Thyroid gland (tissue), 4 donors: ENCODE results near the gene ANXA10. TPM values are rescaled to one million over a fixed set of nuclear protein-coding genes. Genes with fewer than 3 reads are reported as not detected.
"Not testable (repeated sequence)": the region's sequence is repeated elsewhere in the genome, so short reads cannot be mapped to it uniquely, and the experiment has no call there.

Experiments
- DNase-seq, 2 donors: peaks; one replicate each; pipeline ENCODE4 v3.0.0-alpha.2; 2019
- H3K27ac ChIP-seq, 3 donors: fragments of 200-600 bp; sonication (generic); 1 replicate in 2 of 3; 2 replicates in 1 of 3; pipeline ENCODE4 v1.5.1; 2016 to 2019; ENCODE audit warnings: mild to moderate bottlenecking in 1 of 3, moderate library complexity in 1 of 3
- H3K27me3 ChIP-seq: fragments of 200-600 bp; sonication (generic); one replicate; pipeline ENCODE4 v1.5.1; 2019
- H3K36me3 ChIP-seq, 2 donors: fragments of 200-600 bp; sonication (generic); one replicate each; pipeline ENCODE4 v1.5.1; 2016 to 2019
- H3K4me1 ChIP-seq, 2 donors: fragments of 200-600 bp; sonication (generic); one replicate each; pipeline ENCODE4 v1.5.1; 2017 to 2019
- H3K4me3 ChIP-seq, 3 donors: fragments of 200-600 bp; sonication (generic); replicated peaks in 1 of 3; 1 replicate in 2 of 3; 2 replicates in 1 of 3; pipeline ENCODE4 v1.5.1; 2016; ENCODE audit warnings: mild to moderate bottlenecking in 1 of 3
- H3K9me3 ChIP-seq: fragments of 200-600 bp; sonication (generic); one replicate; pipeline ENCODE4 v1.5.1; 2017
- CTCF ChIP-seq, 6 experiments: fragments of 200-600 bp in 3 of 6; fragments of 450-650 bp in 3 of 6; sonication (generic) in 3 of 6; IDR thresholded peaks; one replicate each; pipeline ENCODE4 v1.5.1; 2016 to 2019; ENCODE audit warnings: antibody characterized with exemption in 6 of 6, mild to moderate bottlenecking in 2 of 6, inconsistent platforms in 1 of 6, moderate library complexity in 1 of 6
- POLR2A ChIP-seq, 2 donors: fragments of 450-650 bp; IDR thresholded peaks; one replicate each; pipeline ENCODE4 v1.6.1; 2017; ENCODE audit warnings: antibody characterized with exemption in 2 of 2, mild to moderate bottlenecking in 2 of 2, moderate library complexity in 1 of 2
- WGBS, 2 donors: methylation state at CpG; one replicate each; pipeline ENCODE4 v1.1.5; 2017; 5-methylcytosine and 5-hydroxymethylcytosine counted together
- intact Hi-C: fragments of 100-400 bp; cut with DNase I; formaldehyde crosslinking; loops from one replicate; pipeline ENCODE4 v1.15.1; 2023
- total RNA-seq, 4 donors: library from RNA; depleted of rRNA; stranded (reverse); fragments of >200 nt; gene quantifications; one replicate each; pipeline ENCODE4 v1.2.3, GENCODE V29; 2016

Gene ANXA10
- total RNA-seq, 4 donors from 2014 or later: not detected

- Histone ChIP-seq H3K27ac (no peak overlapping the region), H3K4me3 (no peak overlapping the region), H3K27me3 (no peaks in the 10 kb centered on the region), H3K36me3 (no peaks in the 10 kb centered on the region), H3K9me3 (no peaks in the 10 kb centered on the region), H3K4me1 (no peaks in the 10 kb centered on the region)
- no peak for TF ChIP-seq POLR2A (IDR thresholded peaks at IDR 0.05)
- TF ChIP-seq CTCF (IDR thresholded peaks at IDR 0.05): no peak
- intact Hi-C loops: no loop called here
- DNase-seq: no peak
- WGBS, 2 donors: 90 to 98% methylated on average over 2 to 4 of the region's 4 CpGs
Measured at GRCh38 chr4:168203233-168203911, 111.0 kb downstream of the ANXA10 start.

- TF ChIP-seq POLR2A (IDR thresholded peaks at IDR 0.05) (no peak), CTCF (IDR thresholded peaks at IDR 0.05) (no peak)
- no peaks in the 10 kb centered on the region for H3K27me3 ChIP-seq
- H3K27ac ChIP-seq: no peak overlapping the region
- H3K36me3 ChIP-seq: no peaks in the 10 kb centered on the region
- no peaks in the 10 kb centered on the region for H3K9me3 ChIP-seq
- intact Hi-C loops: no loop called here
- no peak for DNase-seq
- H3K4me1 ChIP-seq: no peaks in the 10 kb centered on the region
- no peak overlapping the region for H3K4me3 ChIP-seq
- 86 to 90% methylated on average over 3 of the region's 3 CpGs for WGBS, 2 donors
Measured at GRCh38 chr4:168208957-168209614, 116.7 kb downstream of the ANXA10 start.

GRCh38 chr4:168212656-168213055, 120.3 kb downstream of the ANXA10 start:
- no peak for DNase-seq
- Histone ChIP-seq H3K36me3 (peaks cover 1 to 5% of the 10 kb centered on the region in 2 donors), H3K27ac (no peak overlapping the region), H3K27me3 (no peaks in the 10 kb centered on the region), H3K9me3 (no peaks in the 10 kb centered on the region), H3K4me3 (no peak overlapping the region), H3K4me1 (no peaks in the 10 kb centered on the region)
- 92 to 93% methylated on average over 3 of the region's 3 CpGs for WGBS, 2 donors
- intact Hi-C loops: no loop called here
- TF ChIP-seq POLR2A (IDR thresholded peaks at IDR 0.05) (no peak), CTCF (IDR thresholded peaks at IDR 0.05) (no peak)

- H3K27me3 ChIP-seq, H3K4me1 ChIP-seq, H3K36me3 ChIP-seq, H3K27ac ChIP-seq, intact Hi-C loops, H3K9me3 ChIP-seq, H3K4me3 ChIP-seq, DNase-seq: not testable (repeated sequence)
Measured at GRCh38 chr4:168213511-168213910, 121.2 kb downstream of the ANXA10 start.

GRCh38 chr4:168218645-168219044, 126.3 kb downstream of the ANXA10 start:
- H3K36me3 ChIP-seq: peaks cover 5 to 6% of the 10 kb centered on the region in 2 donors
- 97 to 100% methylated on average over 1 of the region's 1 CpG for WGBS, 2 donors
- intact Hi-C loops: no loop called here

More at GRCh38 chr4:168218645-168219044, 126.3 kb downstream of the ANXA10 start:
- H3K27me3 ChIP-seq: no peaks in the 10 kb centered on the region
- no peaks in the 10 kb centered on the region for H3K9me3 ChIP-seq
- H3K4me1 ChIP-seq: no peaks in the 10 kb centered on the region
- TF ChIP-seq POLR2A (IDR thresholded peaks at IDR 0.05) (no peak), CTCF (IDR thresholded peaks at IDR 0.05) (no peak)
- H3K4me3 ChIP-seq: no peak overlapping the region
- H3K27ac ChIP-seq: no peak overlapping the region
- no peak for DNase-seq
